SHP77 treated with DMSO at 0.1 percent for 48 hours (cell line): ENCODE data around the gene DEFB131A.
"Not testable (repeated sequence)": the region's sequence is repeated elsewhere in the genome, so short reads cannot be mapped to it uniquely, and the experiment has no call there.

Experiments
- DNase-seq: peaks from one replicate; lab custom pipeline; 2025; lab: John Stamatoyannopoulos, UW

Gene DEFB131A

DNA sequence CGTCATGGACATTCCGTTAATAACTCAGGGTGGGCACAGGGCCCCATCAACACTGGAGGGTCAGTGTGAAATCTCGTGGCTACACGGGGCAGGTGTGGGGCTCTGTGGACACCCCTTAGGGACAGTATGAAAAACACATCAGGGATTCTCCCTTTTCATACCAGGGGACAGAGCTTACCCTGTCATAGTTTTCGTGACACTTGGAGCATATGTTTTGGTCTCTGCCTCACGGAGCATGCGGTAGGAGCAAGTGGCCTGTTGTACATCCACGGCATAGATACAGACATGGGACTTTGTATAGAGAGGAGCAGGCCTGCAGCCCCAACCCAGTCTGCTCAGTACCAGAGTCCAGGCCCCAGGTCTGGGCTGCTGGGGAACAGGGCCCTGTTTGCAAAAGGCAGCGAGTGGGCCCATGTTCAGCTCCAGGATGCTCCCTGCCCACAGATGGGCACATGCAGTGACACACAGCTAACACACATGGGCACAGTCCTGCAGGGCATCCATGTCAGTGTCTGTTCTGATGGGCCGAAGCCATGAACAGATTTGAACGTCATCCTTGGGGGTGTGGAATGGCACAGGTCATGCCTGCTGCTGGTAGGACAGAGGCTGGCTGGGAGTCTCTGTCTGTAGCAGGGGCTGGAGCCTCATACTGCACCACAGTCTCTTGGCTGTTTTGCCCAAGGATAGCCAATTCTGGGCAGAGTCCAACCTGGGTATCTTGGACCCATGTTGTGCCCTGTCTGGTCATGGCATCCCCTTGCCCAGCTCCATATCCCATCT is 50.2 kb downstream of the DEFB131A start:
- DNase-seq, result not testable (repeated sequence)

- DNase-seq, result peak; percentile 27
Measured at GRCh38 chr4:9495443-9495842, 51.2 kb downstream of the DEFB131A start.

DNA sequence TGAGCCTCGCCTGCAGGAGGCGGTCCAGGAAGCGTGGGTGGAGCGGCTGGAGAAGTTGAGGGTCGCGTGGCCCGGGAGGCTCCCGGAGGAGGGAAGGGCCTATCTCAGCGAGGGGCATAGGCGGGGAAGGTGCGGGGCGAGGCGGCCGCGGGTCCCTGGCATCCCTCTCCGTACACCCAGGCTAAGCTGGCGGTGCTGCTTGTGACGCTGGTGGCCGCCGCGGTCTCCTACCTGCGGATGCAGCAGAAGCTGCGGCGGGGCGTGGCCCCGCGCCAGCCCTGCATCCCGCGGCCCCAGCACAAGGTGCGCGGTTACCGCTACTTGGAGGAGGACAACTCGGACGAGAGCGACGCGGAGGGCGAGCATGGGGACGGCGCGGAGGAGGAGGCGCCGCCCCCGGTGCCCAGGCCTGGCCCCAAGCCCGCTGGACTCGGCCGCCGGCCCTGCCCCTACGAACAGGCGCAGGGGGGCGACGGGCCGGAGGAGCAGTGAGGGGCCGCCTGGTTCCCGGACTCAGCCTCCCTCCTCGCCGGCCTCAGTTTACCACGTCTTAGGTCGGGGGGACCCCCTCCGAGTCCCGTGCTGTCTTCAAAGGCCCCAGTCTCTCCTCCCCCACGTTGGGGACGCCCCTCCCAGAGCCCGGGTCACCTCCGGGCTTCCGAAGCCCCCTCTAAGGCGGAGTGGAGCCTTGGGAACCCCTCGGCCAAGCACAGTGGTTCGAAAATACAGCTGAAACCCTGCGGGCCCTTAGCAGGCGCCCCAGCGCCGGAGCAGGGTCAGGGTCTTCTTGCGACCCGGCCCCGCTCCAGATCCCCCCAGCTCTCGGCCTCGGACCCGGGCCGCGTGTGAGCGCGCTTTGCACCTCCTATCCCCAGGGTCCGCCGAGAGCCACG is 53.6 kb downstream of the DEFB131A start:
- not testable (repeated sequence) for DNase-seq

GRCh38 chr4:9498468-9499040 is 54.3 kb downstream of the DEFB131A start:
- DNase-seq, result not testable (repeated sequence)

- not testable (repeated sequence) for DNase-seq
Measured at GRCh38 chr4:9499974-9500487, 55.8 kb downstream of the DEFB131A start.
